HEK293T (cell line): Measurements from ENCODE around the gene GRM7.

Experiments used
- CTCF ChIA-PET: fragments of 350-600 bp; formaldehyde crosslinking; extraction: SDS; loops from one replicate; lab custom pipeline; 2021; ENCODE audit warnings: antibody characterized with exemption, inconsistent platforms; lab: Yijun Ruan, JAX
- POLR2A ChIA-PET: fragments of 350-600 bp; formaldehyde crosslinking; extraction: SDS; loops from one replicate; lab custom pipeline; 2020; ENCODE audit warnings: antibody characterized with exemption, inconsistent platforms; lab: Yijun Ruan, JAX
- DNase-seq: peaks from one replicate; pipeline ENCODE4 v3.0.0; 2012; ENCODE audit warnings: mixed read lengths; ENCODE audit errors: extremely low spot score
- ARNT ChIP-seq: fragments of 450-650 bp; IDR thresholded peaks from 2 replicates; pipeline ENCODE4 v1.6.1; 2017; ENCODE audit warnings: mild to moderate bottlenecking
- BHLHE40 ChIP-seq: fragments of 450-650 bp; IDR thresholded peaks from 2 replicates; pipeline ENCODE4 v1.6.1; 2016; ENCODE audit warnings: mild to moderate bottlenecking, moderate library complexity, borderline replicate concordance
- CTBP1 ChIP-seq: fragments of 450-650 bp; IDR thresholded peaks from 2 replicates; pipeline ENCODE4 v1.6.1; 2016; ENCODE audit warnings: borderline replicate concordance
- ELF4 ChIP-seq: fragments of 450-650 bp; IDR thresholded peaks from 2 replicates; pipeline ENCODE4 v1.6.1; 2017; ENCODE audit warnings: antibody characterized with exemption
- FOXA1 ChIP-seq: fragments of 450-650 bp; IDR thresholded peaks from 2 replicates; pipeline ENCODE4 v1.6.1; 2016; ENCODE audit warnings: mild to moderate bottlenecking
- FOXK2 ChIP-seq: fragments of 450-650 bp; IDR thresholded peaks from 2 replicates; pipeline ENCODE4 v1.6.1; 2016; ENCODE audit warnings: mild to moderate bottlenecking
- FOXM1 ChIP-seq: fragments of 450-650 bp; IDR thresholded peaks from 2 replicates; pipeline ENCODE4 v1.6.1; 2017; ENCODE audit warnings: mild to moderate bottlenecking, borderline replicate concordance
- HDGF ChIP-seq: fragments of 450-650 bp; IDR thresholded peaks from 2 replicates; pipeline ENCODE4 v1.6.1; 2017; ENCODE audit warnings: antibody characterized with exemption, borderline replicate concordance
- L3MBTL2 ChIP-seq: fragments of 450-650 bp; conservative IDR thresholded peaks from 2 replicates; pipeline ENCODE4 v1.6.1; 2016; ENCODE audit warnings: mild to moderate bottlenecking
- LEF1 ChIP-seq: fragments of 450-650 bp; IDR thresholded peaks from 2 replicates; pipeline ENCODE4 v1.6.1; 2017; ENCODE audit warnings: mild to moderate bottlenecking, borderline replicate concordance
- NFRKB ChIP-seq: fragments of 450-650 bp; IDR thresholded peaks from 2 replicates; pipeline ENCODE4 v1.6.1; 2016; ENCODE audit warnings: mild to moderate bottlenecking, moderate library complexity
- SP1 ChIP-seq: fragments of 450-650 bp; IDR thresholded peaks from 2 replicates; pipeline ENCODE4 v1.6.1; 2017
- SUZ12 ChIP-seq: fragments of 450-650 bp; IDR thresholded peaks from 2 replicates; pipeline ENCODE4 v1.6.1; 2016; ENCODE audit warnings: mild to moderate bottlenecking
- TARDBP ChIP-seq: fragments of 450-650 bp; IDR thresholded peaks from 2 replicates; pipeline ENCODE4 v1.6.1; 2016
- ZNF384 ChIP-seq: fragments of 450-650 bp; IDR thresholded peaks from 2 replicates; pipeline ENCODE4 v1.6.1; 2016
- TF ChIP-seq, protein P1 (sequence below): fragments of 450-650 bp; IDR thresholded peaks from 2 replicates; pipeline ENCODE4 v1.6.1; 2016

Gene GRM7

DNA sequence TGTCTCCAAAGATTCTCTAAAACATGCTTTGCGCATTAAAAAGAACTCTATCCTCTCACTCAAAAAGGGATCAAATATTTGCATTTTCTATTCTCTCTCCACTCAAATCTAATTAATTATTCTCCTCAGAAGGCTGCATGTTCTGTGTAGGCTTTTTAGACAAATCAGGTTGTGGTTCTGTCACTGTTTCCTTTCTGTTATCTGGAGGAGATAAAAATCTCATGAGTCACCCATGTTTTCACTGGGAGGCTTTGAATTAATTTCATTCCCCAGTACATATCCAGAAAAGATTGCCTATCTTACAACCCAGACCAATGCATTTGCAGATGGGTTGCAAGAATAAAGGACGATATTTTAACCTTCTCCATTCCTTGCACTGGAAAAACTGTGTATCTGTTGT, 446.5 kb downstream of the GRM7 start:
- ChIA-PET POLR2A (no interaction called here), CTCF (no interaction called here)
- DNase-seq, result no peak
- TF ChIP-seq L3MBTL2 (no peak), ELF4 (no peak), FOXK2 (no peak), BHLHE40 (no peak), FOXM1 (no peak), FOXA1 (no peak), ARNT (no peak), HDGF (no peak), SUZ12 (no peak), TARDBP (no peak), ZNF384 (no peak), SP1 (no peak), CTBP1 (no peak), NFRKB (no peak), LEF1 (no peak)
- TF ChIP-seq, protein P1, sequence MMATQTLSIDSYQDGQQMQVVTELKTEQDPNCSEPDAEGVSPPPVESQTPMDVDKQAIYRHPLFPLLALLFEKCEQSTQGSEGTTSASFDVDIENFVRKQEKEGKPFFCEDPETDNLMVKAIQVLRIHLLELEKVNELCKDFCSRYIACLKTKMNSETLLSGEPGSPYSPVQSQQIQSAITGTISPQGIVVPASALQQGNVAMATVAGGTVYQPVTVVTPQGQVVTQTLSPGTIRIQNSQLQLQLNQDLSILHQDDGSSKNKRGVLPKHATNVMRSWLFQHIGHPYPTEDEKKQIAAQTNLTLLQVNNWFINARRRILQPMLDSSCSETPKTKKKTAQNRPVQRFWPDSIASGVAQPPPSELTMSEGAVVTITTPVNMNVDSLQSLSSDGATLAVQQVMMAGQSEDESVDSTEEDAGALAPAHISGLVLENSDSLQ, result no peak

DNA sequence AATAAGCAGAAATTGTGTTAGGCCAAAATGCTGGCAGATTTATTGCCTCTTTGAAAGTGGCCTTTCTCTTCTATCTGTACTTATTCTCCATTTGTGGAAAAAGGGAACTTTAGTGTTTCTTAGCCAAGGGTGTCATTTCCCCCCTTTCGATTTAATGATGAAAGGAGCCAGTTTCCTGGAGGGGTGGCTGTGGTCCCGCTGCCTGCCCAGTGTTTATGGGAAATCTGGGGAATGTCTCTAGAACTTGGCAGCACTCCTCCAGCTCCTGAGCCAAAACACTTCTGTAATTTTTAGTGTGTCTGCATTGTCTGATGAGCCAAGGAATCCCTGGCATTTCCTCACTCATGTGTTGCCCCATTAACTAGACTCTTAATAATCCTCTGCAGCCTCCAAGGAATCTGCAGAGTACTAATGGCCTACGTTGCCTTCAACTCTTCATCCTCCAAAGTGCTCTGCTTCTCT, 448.8 kb downstream of the GRM7 start:
- POLR2A ChIA-PET, result no interaction called here
- no peak for TF ChIP-seq HDGF
- no peak for TF ChIP-seq LEF1
- no peak for TF ChIP-seq ZNF384
- no peak for TF ChIP-seq SP1
- no peak for TF ChIP-seq FOXK2
- no peak for TF ChIP-seq FOXM1
- no peak for TF ChIP-seq CTBP1
- no peak for TF ChIP-seq L3MBTL2
- no peak for TF ChIP-seq ELF4
- no peak for TF ChIP-seq BHLHE40
- no peak for TF ChIP-seq TARDBP
- TF ChIP-seq, protein P1, result no peak
- no peak for TF ChIP-seq ARNT
- no peak for TF ChIP-seq NFRKB
- TF ChIP-seq FOXA1, result no peak
- DNase-seq, result no peak
- CTCF ChIA-PET, result no interaction called here

DNA sequence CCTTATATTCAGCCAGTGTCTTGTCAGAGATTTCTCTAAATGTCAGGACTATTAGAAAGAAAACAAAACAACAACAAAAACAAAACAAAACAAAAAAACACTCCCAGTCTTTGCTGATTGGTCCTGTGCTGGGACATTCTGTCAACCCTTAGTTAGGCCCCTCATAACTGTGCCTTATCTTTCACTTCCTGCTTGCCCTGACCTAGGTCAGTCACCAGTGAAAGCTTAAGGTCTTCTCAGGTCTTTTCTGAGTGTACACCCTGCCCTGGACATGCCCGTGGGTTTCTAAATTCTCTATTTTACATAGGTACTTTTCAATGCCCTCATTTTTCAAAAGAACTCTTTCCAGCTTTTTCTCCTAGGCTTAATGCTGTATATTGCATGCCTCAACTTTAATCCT, 454.1 kb downstream of the GRM7 start:
- no peak for TF ChIP-seq NFRKB
- no peak for TF ChIP-seq CTBP1
- TF ChIP-seq ELF4, result no peak
- TF ChIP-seq TARDBP, result no peak
- TF ChIP-seq L3MBTL2, result no peak
- TF ChIP-seq LEF1, result no peak
- no peak for TF ChIP-seq FOXM1
- TF ChIP-seq SP1, result no peak
- TF ChIP-seq ARNT, result no peak
- no peak for TF ChIP-seq BHLHE40
- TF ChIP-seq, protein P1, result no peak
- no peak for TF ChIP-seq HDGF
- TF ChIP-seq FOXA1, result no peak
- TF ChIP-seq ZNF384, result no peak
- no peak for TF ChIP-seq SUZ12
- TF ChIP-seq FOXK2, result no peak
- POLR2A ChIA-PET, result no interaction called here
- DNase-seq, result no peak
- CTCF ChIA-PET, result interaction anchor here (0.7 kb wide), 1 partner anchor 33 kb away, joined by 6 read pairs; no protein-coding TSS in a partner anchor

DNA sequence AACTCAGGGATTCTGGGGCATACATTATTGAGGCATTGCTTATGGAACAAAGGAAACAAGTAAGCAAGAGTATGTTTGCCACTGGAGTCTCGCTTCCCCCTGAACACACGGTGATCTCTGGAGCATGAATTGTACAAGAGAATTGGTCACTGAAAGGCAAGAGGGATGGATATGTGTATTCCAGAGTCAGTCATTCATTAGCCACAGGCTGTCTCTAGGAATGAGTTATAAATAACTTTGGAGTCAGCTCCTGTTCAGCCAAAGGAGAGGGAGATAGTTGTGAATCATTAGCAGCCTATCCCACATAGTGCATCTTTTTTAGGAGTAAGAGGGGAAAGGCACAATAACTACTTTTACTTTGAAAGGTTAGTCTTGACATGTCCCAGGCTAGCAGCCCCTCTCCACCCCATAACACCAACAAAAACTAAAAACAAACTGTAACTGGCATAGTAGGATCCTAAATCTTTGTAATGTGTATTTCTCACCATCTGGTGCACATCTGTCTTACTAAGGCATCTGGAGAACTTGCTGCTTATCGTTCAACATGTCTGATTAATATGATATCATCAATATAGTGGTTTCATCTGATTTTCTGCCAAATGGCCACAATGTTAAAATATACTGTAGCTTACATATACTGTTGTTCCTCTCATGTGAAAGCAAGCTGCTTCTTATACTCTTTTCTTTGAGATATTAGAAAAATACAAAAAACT, 462.2 kb downstream of the GRM7 start:
- POLR2A ChIA-PET, result no interaction called here
- CTCF ChIA-PET, result no interaction called here
- no peak for DNase-seq
- TF ChIP-seq FOXK2, result no peak
- TF ChIP-seq ELF4, result no peak
- TF ChIP-seq L3MBTL2, result no peak
- no peak for TF ChIP-seq TARDBP
- no peak for TF ChIP-seq FOXA1
- no peak for TF ChIP-seq LEF1
- TF ChIP-seq HDGF, result no peak
- no peak for TF ChIP-seq CTBP1
- TF ChIP-seq, protein P1, result no peak
- no peak for TF ChIP-seq ZNF384
- TF ChIP-seq BHLHE40, result no peak

DNA sequence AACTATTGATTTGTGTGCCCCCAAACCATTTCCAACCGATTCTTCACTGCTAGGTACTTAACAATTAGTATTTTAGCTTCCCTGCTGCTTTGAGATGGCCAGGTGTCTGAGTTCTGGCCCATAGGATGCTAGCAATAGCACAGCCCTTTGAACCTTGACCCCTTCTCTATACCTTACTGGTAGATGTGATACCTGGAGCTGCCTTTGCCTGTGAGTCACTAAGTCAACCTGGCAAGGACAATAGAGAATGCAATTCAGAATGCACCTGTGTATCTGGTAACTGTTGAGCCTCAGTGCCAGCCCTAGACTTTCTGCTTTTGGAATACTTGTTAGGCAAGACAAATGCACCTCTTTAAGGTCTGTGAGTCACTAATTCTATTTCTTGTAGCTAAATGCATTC, 467.4 kb downstream of the GRM7 start:
- ChIA-PET CTCF (no interaction called here), POLR2A (no interaction called here)
- no peak for TF ChIP-seq SP1
- no peak for DNase-seq

DNA sequence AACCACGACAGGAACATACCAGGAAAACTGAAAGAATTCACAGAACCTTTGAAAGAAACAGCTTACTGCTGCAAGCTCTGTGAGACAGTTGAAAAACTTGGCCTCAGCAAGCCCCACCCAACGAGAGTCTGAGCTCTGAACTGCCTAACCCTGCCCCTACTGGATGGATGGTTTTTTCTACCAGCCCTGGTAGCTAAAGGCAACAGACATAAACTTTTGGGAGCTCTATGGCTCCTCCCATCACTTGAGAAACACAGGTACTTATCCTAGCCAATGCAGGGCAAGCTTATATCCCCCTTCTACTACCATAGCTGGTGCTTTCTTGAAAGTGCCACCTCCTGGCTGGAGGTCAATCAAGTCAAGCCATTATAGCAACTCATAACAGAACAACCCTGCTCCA, 471.8 kb downstream of the GRM7 start:
- CTCF ChIA-PET, result no interaction called here
- POLR2A ChIA-PET, result no interaction called here
- TF ChIP-seq SP1 (no peak), HDGF (no peak), ELF4 (no peak)
- no peak for DNase-seq
